Lower leg skin (tissue), 4 donors: Measurements from ENCODE around the gene TYMP. TPM values are rescaled to one million over a fixed set of nuclear protein-coding genes. Genes with fewer than 3 reads are reported as not detected.

Experiments used
- DNase-seq, 2 donors: peaks; one replicate each; pipeline ENCODE4 v3.0.0-alpha.2; 2019; ENCODE audit warnings: low spot score in 2 of 2
- H3K4me3 ChIP-seq: fragments of 200-600 bp; sonication (generic); 2 replicates; pipeline ENCODE4 v1.5.1; 2017; ENCODE audit warnings: mild to moderate bottlenecking, low read depth; ENCODE audit not compliant: poor library complexity, severe bottlenecking
- CTCF ChIP-seq, 3 donors: fragments of 450-650 bp; IDR thresholded peaks; one replicate each; pipeline ENCODE4 v1.5.1; 2016; ENCODE audit warnings: antibody characterized with exemption in 3 of 3, mild to moderate bottlenecking in 3 of 3, moderate library complexity in 2 of 3
- POLR2A ChIP-seq, 2 donors: fragments of 450-650 bp; IDR thresholded peaks; one replicate each; pipeline ENCODE4 v1.6.1; 2016 to 2017; ENCODE audit warnings: antibody characterized with exemption in 2 of 2, mild to moderate bottlenecking in 1 of 2, moderate library complexity in 1 of 2
- WGBS, 2 donors: methylation state at CpG; one replicate each; pipeline ENCODE4 v1.1.5; 2018; 5-methylcytosine and 5-hydroxymethylcytosine counted together
- intact Hi-C: fragments of 100-400 bp; cut with DNase I; formaldehyde crosslinking; loops from one replicate; pipeline ENCODE4 v1.15.0; 2023; ENCODE audit warnings: low total_unique reads
- total RNA-seq, 4 donors: library from RNA; depleted of rRNA; stranded (reverse); fragments of >200 nt; gene quantifications; one replicate each; pipeline ENCODE4 v1.1.0, GENCODE V29; 2016

The TYMP gene
- total RNA-seq, 4 donors from 2014 or later, result 23.6 to 63.3 (median 33.5) TPM

- intact Hi-C loops, result no loop called here
- 9 to 13% methylated on average over 17 to 30 of the region's 45 CpGs for WGBS, 2 donors
- no peak for DNase-seq
- TF ChIP-seq CTCF (IDR thresholded peaks at IDR 0.05) (no peak), POLR2A (IDR thresholded peaks at IDR 0.05) (no peak)
- H3K4me3 ChIP-seq, result no peak overlapping the region
Measured at GRCh38 chr22:50481045-50481439, 48.8 kb downstream of the TYMP start.

- no peak for TF ChIP-seq POLR2A (IDR thresholded peaks at IDR 0.05)
- no peak for TF ChIP-seq CTCF (IDR thresholded peaks at IDR 0.05)
- intact Hi-C loops, result no loop called here
- H3K4me3 ChIP-seq, result no peak overlapping the region
- 73 to 83% methylated on average over 11 of the region's 11 CpGs for WGBS, 2 donors
- no peak for DNase-seq
Measured at GRCh38 chr22:50479721-50480120, 50.1 kb downstream of the TYMP start.

- intact Hi-C loops, result no loop called here
- TF ChIP-seq POLR2A (IDR thresholded peaks at IDR 0.05), result no peak
- no peak for TF ChIP-seq CTCF (IDR thresholded peaks at IDR 0.05)
- 91 to 93% methylated on average over 10 to 12 of the region's 12 CpGs for WGBS, 2 donors
- no peak for DNase-seq
- H3K4me3 ChIP-seq, result no peak overlapping the region
Measured at GRCh38 chr22:50477923-50478322, 51.9 kb downstream of the TYMP start.

GRCh38 chr22:50476868-50477267, 52.9 kb downstream of the TYMP start:
- intact Hi-C loops, result no loop called here
- DNase-seq, result no peak
- TF ChIP-seq CTCF (IDR thresholded peaks at IDR 0.05) (no peak), POLR2A (IDR thresholded peaks at IDR 0.05) (no peak)
- WGBS, 2 donors, result 64 to 70% methylated on average over 7 of the region's 7 CpGs
- H3K4me3 ChIP-seq, result no peak overlapping the region

Other genes starting within 250 kb of the TYMP start
- gene PLXNB2, start 222.4 kb downstream of the TYMP start, total RNA-seq, result 100 to 1,000 TPM; 105 to 199 (median 155) TPM
- 1 to 10 TPM in 3 of 4 donors, under 1 TPM in 1; 0.97 to 8.8 (median 6.5) TPM for gene DENND6B, start 203.0 kb downstream of the TYMP start, total RNA-seq
- gene PPP6R2, start 186.7 kb downstream of the TYMP start, total RNA-seq, result 10 to 100 TPM; 32.0 to 56.3 (median 50.9) TPM
- 100 to 1,000 TPM in 2 of 4 donors, 10 to 100 TPM in 2; 70.8 to 123 (median 87.2) TPM for gene SBF1, start 55.0 kb downstream of the TYMP start, total RNA-seq
- gene ADM2, start 48.5 kb downstream of the TYMP start, total RNA-seq, result under 1 TPM in 3 of 4 donors, not detected in 1; 0.19 to 0.56 (median 0.52) TPM
- gene MIOX, start 43.2 kb downstream of the TYMP start, total RNA-seq, result not detected
- gene LMF2, start 22.3 kb downstream of the TYMP start, total RNA-seq, result 10 to 100 TPM; 34.8 to 47.2 (median 38.8) TPM
- 10 to 100 TPM; 40.7 to 54.3 (median 41.5) TPM for gene NCAPH2, start 21.8 kb downstream of the TYMP start, total RNA-seq
- gene SCO2, start 4.4 kb downstream of the TYMP start, total RNA-seq, result 1 to 10 TPM; 1.5 to 9.4 (median 4.4) TPM
- under 1 TPM in 2 of 4 donors, not detected in 2; 0.07 to 0.10 TPM for gene KLHDC7B, start 15.9 kb upstream of the TYMP start, total RNA-seq
- gene SYCE3, start 32.9 kb upstream of the TYMP start, total RNA-seq, result not detected
- gene CPT1B, start 48.4 kb upstream of the TYMP start, total RNA-seq, result 10 to 100 TPM in 1 of 4 donors, 1 to 10 TPM in 3; 4.7 to 12.0 (median 6.8) TPM
- 10 to 100 TPM; 47.0 to 71.3 (median 66.4) TPM for gene CHKB, start 52.8 kb upstream of the TYMP start, total RNA-seq
- 1 to 10 TPM; 2.1 to 5.4 (median 3.6) TPM for gene MAPK8IP2, start 70.8 kb upstream of the TYMP start, total RNA-seq
- gene ARSA, start 98.1 kb upstream of the TYMP start, total RNA-seq, result 10 to 100 TPM; 23.3 to 51.8 (median 30.4) TPM
- 1 to 10 TPM; 4.0 to 8.9 (median 6.8) TPM for gene SHANK3, start 142.8 kb upstream of the TYMP start, total RNA-seq
- under 1 TPM in 2 of 4 donors, not detected in 2; 0.65 to 0.97 TPM for gene ACR, start 208.2 kb upstream of the TYMP start, total RNA-seq